ENCODE results near the gene ATP8B4. TPM values are rescaled to one million over a fixed set of nuclear protein-coding genes. Genes with fewer than 3 reads are reported as not detected.

Gene ATP8B4
- total RNA-seq, 6 experiments from 2014 or later = 4.5 to 10.1 (median 6.7) TPM

GRCh38 chr15:49830391-49830790 lies 288.6 kb downstream of the ATP8B4 start:
- DNase-seq (no peak), ATAC-seq (no peak)
- WGBS (ENCODE audit: insufficient coverage, low coverage, low lambda C conversion rate, missing lambda C conversion rate) = 36% methylated on average over 3 of the region's 3 CpGs
- no peak overlapping the region for H3K27ac ChIP-seq
- no peaks in the 10 kb centered on the region for H3K36me3 ChIP-seq
- H3K4me3 ChIP-seq = no peak overlapping the region
- intact Hi-C loops (cut with DNase I) = no loop called here
- H3K9me3 ChIP-seq = no peaks in the 10 kb centered on the region
- H3K27me3 ChIP-seq = no peaks in the 10 kb centered on the region
- H3K4me1 ChIP-seq = no peaks in the 10 kb centered on the region
- no peak for TF ChIP-seq POLR2A (IDR thresholded peaks at IDR 0.05)
- TF ChIP-seq CTCF (IDR thresholded peaks at IDR 0.05) = no peak

- no peaks in the 10 kb centered on the region for H3K9me3 ChIP-seq
- H3K27ac ChIP-seq = no peak overlapping the region
- H3K4me3 ChIP-seq = no peak overlapping the region
- no peaks in the 10 kb centered on the region for H3K36me3 ChIP-seq
- no peaks in the 10 kb centered on the region for H3K27me3 ChIP-seq
- no peaks in the 10 kb centered on the region for H3K4me1 ChIP-seq
- intact Hi-C loops (cut with DNase I) = no loop called here
- no peak for ATAC-seq
- WGBS (ENCODE audit: insufficient coverage, low coverage, low lambda C conversion rate, missing lambda C conversion rate) = 90% methylated on average over 1 of the region's 1 CpG
- no peak for DNase-seq
- TF ChIP-seq CTCF (IDR thresholded peaks at IDR 0.05) = no peak
- no peak for TF ChIP-seq POLR2A (IDR thresholded peaks at IDR 0.05)
Measured at GRCh38 chr15:49827311-49827710, 291.7 kb downstream of the ATP8B4 start.

GRCh38 chr15:49826640-49827234 lies 292.3 kb downstream of the ATP8B4 start:
- Histone ChIP-seq H3K27ac (no peak overlapping the region), H3K36me3 (no peaks in the 10 kb centered on the region), H3K9me3 (no peaks in the 10 kb centered on the region), H3K27me3 (no peaks in the 10 kb centered on the region), H3K4me3 (no peak overlapping the region), H3K4me1 (no peaks in the 10 kb centered on the region)
- no peak for DNase-seq
- intact Hi-C loops (cut with DNase I) = no loop called here
- TF ChIP-seq POLR2A (IDR thresholded peaks at IDR 0.05) = no peak
- TF ChIP-seq CTCF (IDR thresholded peaks at IDR 0.05) = no peak
- no peak for ATAC-seq

GRCh38 chr15:49824775-49825099 lies 294.3 kb downstream of the ATP8B4 start:
- Histone ChIP-seq H3K4me3 (no peak overlapping the region), H3K9me3 (no peaks in the 10 kb centered on the region), H3K27me3 (no peaks in the 10 kb centered on the region), H3K36me3 (no peaks in the 10 kb centered on the region), H3K27ac (no peak overlapping the region), H3K4me1 (no peaks in the 10 kb centered on the region)
- DNase-seq (no peak), ATAC-seq (no peak)
- intact Hi-C loops (cut with DNase I) = no loop called here
- TF ChIP-seq POLR2A (IDR thresholded peaks at IDR 0.05) = no peak
- TF ChIP-seq CTCF (IDR thresholded peaks at IDR 0.05) = no peak

Measured in right lobe of liver (tissue), 6 donors.